ENCODE measurements around the gene ROBO2.

The ROBO2 gene

DNA sequence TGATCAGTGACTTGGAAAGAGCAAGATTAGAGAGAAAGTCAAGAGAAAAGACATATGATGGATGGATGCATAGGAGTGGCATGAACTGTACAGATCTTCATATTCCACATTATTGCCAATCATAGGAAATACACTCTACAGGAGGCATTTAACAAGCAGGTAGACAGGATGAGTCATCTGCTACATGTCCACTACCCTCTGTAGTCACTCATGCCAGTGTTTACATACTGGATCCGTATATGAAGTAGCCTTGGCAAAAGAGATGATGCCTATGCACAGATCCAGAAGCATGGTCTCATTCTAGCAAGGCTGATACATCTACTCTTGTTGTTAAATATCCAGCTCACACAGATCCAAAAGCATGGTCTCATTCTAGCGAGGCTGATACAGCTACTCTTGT lies 632.1 kb downstream of the ROBO2 start:
- no peak for DNase-seq (ENCODE audit: low read depth in 2 of 2)

DNA sequence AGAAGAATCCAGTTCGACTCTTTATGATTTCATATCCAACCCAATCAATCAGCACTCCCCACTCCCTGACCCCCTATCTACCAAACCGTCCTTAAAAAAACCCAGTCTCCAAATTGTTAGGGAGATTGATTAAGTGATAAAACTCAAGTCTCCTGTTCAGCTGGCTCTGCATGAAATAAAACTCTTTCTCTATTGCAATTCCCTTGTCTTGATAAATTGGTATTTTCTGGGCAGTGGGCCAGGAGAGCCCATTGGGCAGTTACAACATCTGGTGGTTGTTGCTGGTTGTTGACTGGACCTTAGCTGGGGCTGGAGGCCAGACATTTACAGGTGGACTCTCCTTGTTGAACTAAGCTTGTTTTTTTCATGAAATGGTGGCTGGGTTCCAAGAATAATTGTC lies 642.3 kb downstream of the ROBO2 start:
- DNase-seq (ENCODE audit: low read depth in 2 of 2): no peak

DNA sequence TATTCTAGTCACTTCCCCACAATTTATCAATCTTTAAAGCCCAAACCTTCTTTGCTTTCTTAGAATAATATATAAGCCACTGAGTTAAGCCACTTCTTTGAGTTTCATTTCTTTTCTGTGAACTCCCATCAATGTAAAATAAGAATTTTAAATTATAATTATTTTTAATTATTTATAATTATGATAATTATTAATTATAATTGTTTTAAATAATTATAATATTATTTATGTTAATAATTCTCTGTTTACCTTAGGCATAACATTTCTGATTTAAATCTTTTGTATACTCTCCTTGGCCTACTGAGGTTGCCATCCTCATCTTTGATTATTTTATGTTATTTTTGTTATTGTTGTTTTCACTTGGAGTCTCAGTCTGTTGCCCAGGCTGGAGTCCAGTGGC lies 644.2 kb downstream of the ROBO2 start:
- no peak for DNase-seq (ENCODE audit: low read depth in 2 of 2)

GRCh38 chr3:77685713-77686112 lies 645.8 kb downstream of the ROBO2 start:
- no peak for DNase-seq (ENCODE audit: low read depth in 2 of 2)

GRCh38 chr3:77686560-77686959 lies 646.7 kb downstream of the ROBO2 start:
- no peak for DNase-seq (ENCODE audit: low read depth in 2 of 2)

DNA sequence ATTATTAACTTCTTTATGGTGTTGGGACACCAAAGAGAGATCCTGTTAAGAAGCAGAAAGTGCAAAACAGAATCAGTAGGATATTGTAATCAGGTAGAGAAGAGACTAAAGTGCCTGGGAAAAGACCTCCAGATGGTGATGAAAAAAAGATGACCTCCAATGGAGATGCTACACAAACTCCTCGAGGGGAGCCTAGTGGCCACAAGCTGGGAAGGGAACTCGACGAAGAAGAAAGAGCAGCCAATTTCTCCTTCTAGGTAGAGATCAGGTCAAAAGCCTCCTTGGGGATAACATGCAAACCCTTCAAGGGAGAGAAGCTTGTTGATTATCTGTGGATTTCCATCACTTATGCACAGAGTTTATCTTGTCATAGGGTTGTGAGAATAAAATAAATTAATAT lies 647.6 kb downstream of the ROBO2 start:
- DNase-seq (ENCODE audit: low read depth in 2 of 2): no peak

DNA sequence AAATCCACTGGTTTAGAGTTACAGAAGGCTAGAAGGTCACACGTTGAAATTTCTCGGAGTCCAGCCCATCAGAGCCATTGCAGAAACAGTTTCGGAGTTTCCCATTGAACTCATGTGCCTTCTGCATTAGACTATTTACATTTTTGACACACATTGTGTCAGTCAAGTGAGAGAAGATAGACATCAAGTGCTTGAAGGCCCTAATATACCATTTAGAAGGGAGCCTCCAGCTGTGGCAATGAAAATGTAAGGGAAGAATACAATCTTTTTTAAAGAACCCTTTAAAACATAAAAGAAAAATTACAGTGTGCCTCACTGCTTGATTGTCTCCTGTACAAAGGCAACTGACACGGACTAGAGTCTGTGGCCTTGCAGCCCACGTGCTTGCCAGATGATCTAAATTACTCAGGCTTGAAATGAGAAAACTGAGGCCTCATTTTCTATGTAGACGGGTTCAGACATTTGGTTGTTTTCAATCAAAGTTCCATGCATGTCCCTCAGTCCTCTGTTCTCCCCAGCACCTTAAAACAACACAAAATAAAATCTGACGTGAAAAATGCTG lies 650.5 kb downstream of the ROBO2 start:
- no peak for DNase-seq (ENCODE audit: low read depth in 2 of 2)

GRCh38 chr3:77693147-77693546 lies 653.2 kb downstream of the ROBO2 start:
- DNase-seq (ENCODE audit: low read depth in 2 of 2): no peak

GRCh38 chr3:77699125-77699691 lies 659.3 kb downstream of the ROBO2 start:
- no peak for DNase-seq (ENCODE audit: low read depth in 2 of 2)
